ENCODE measurements around the gene ATXN3L.

- no peak for TF ChIP-seq CTCF (IDR thresholded peaks at IDR 0.05)
- TF ChIP-seq POLR2AphosphoS5 (IDR thresholded peaks at IDR 0.05; ENCODE audit: insufficient read depth in 1 of 2, low read depth in 1 of 2), result no peak
- no peak for TF ChIP-seq POLR2A (IDR thresholded peaks at IDR 0.05)
Measured at GRCh38 chrX:13309631-13310030, 10.2 kb downstream of the ATXN3L start.
